H9 (cell line): ENCODE measurements around the gene CLMN. TPM values are rescaled to one million over a fixed set of nuclear protein-coding genes. Genes with fewer than 3 reads are reported as not detected.
A peak's percentile ranks its signal among the peaks of the same experiment; 100 is the strongest.

Source experiments
- DNase-seq: peaks from one replicate; pipeline ENCODE4 v3.0.0-alpha.2; 2017
- H2AFZ ChIP-seq: one replicate; pipeline ENCODE4 v1.6.1; 2013; ENCODE audit warnings: mild to moderate bottlenecking, low read length, control low read depth, moderate library complexity
- H2AK5ac ChIP-seq: 2 replicates; pipeline ENCODE4 v1.6.1; 2013; ENCODE audit warnings: low read length, control low read depth, mixed read lengths; ENCODE audit not compliant: insufficient read length
- H2BK120ac ChIP-seq: one replicate; pipeline ENCODE4 v1.6.1; 2013; ENCODE audit warnings: low read depth, mild to moderate bottlenecking, low read length, control low read depth, inconsistent platforms; ENCODE audit not compliant: poor library complexity, severe bottlenecking
- H2BK12ac ChIP-seq: 2 replicates; pipeline ENCODE4 v1.6.1; 2013; ENCODE audit warnings: low read length, control low read depth, mixed read lengths, low read depth; ENCODE audit not compliant: insufficient read length
- H2BK15ac ChIP-seq: 2 replicates; pipeline ENCODE4 v1.6.1; 2013; ENCODE audit warnings: low read depth, low read length, control low read depth
- H2BK20ac ChIP-seq: one replicate; pipeline ENCODE4 v1.6.1; 2013; ENCODE audit warnings: low read depth, mild to moderate bottlenecking, low read length, control low read depth, inconsistent platforms; ENCODE audit not compliant: poor library complexity, severe bottlenecking
- H2BK5ac ChIP-seq: 2 replicates; pipeline ENCODE4 v1.6.1; 2013; ENCODE audit warnings: low read length, control low read depth, mixed read lengths; ENCODE audit not compliant: insufficient read length
- H3K14ac ChIP-seq: 2 replicates; pipeline ENCODE4 v1.6.1; 2013; ENCODE audit warnings: low read length, control low read depth; ENCODE audit not compliant: insufficient read depth
- H3K18ac ChIP-seq: 2 replicates; pipeline ENCODE4 v1.6.1; 2013; ENCODE audit warnings: low read depth, mild to moderate bottlenecking, mixed read lengths, low read length, control low read depth; ENCODE audit not compliant: insufficient read length
- H3K23ac ChIP-seq: 2 replicates; pipeline ENCODE4 v1.6.1; 2013; ENCODE audit warnings: low read length, control low read depth, mixed read lengths, low read depth; ENCODE audit not compliant: insufficient read length
- H3K23me2 ChIP-seq: 2 replicates; pipeline ENCODE4 v1.6.1; 2013; ENCODE audit warnings: low read depth, mild to moderate bottlenecking, mixed read lengths, low read length, control low read depth; ENCODE audit not compliant: insufficient read length, poor library complexity, severe bottlenecking
- H3K27ac ChIP-seq: 2 replicates; pipeline ENCODE4 v1.5.1; 2013; ENCODE audit warnings: low read length, control low read depth, mixed read lengths, low read depth; ENCODE audit not compliant: insufficient read length
- H3K27me3 ChIP-seq: 2 replicates; pipeline ENCODE4 v1.6.1; 2013; ENCODE audit warnings: low read length, control low read depth, inconsistent platforms; ENCODE audit not compliant: insufficient read depth
- H3K4ac ChIP-seq: 2 replicates; pipeline ENCODE4 v1.6.1; 2013; ENCODE audit warnings: low read depth, mild to moderate bottlenecking, control low read depth, inconsistent platforms, low read length, moderate library complexity
- H3K4me1 ChIP-seq: 2 replicates; pipeline ENCODE4 v1.6.1; 2013; ENCODE audit warnings: low read length, control low read depth, inconsistent platforms; ENCODE audit not compliant: insufficient read depth
- H3K4me2 ChIP-seq: 2 replicates; pipeline ENCODE4 v1.6.1; 2013; ENCODE audit warnings: low read length, control low read depth, mixed read lengths; ENCODE audit not compliant: insufficient read length, insufficient read depth
- H3K56ac ChIP-seq: 2 replicates; pipeline ENCODE4 v1.6.1; 2013; ENCODE audit warnings: low read depth, mild to moderate bottlenecking, mixed read lengths, low read length, control low read depth; ENCODE audit not compliant: insufficient read length
- H3K79me1 ChIP-seq: 2 replicates; pipeline ENCODE4 v1.6.1; 2013; ENCODE audit warnings: low read depth, mild to moderate bottlenecking, moderate library complexity, low read length, control low read depth, inconsistent platforms; ENCODE audit not compliant: insufficient read depth, poor library complexity, severe bottlenecking
- H3K79me2 ChIP-seq: 2 replicates; pipeline ENCODE4 v1.6.1; 2013; ENCODE audit warnings: low read length, control low read depth, inconsistent platforms; ENCODE audit not compliant: insufficient read depth
- H3K9ac ChIP-seq: 2 replicates; pipeline ENCODE4 v1.6.1; 2013; ENCODE audit warnings: low read length, control low read depth, mixed read lengths; ENCODE audit not compliant: insufficient read length; ENCODE audit errors: extremely low read depth
- H3K9me3 ChIP-seq: one replicate; pipeline ENCODE4 v1.6.1; 2013; ENCODE audit warnings: low read depth, low read length, inconsistent platforms; ENCODE audit not compliant: control insufficient read depth
- H3T11ph ChIP-seq: one replicate; pipeline ENCODE4 v1.6.1; 2013; ENCODE audit warnings: mild to moderate bottlenecking, low read length, control low read depth, inconsistent platforms
- H4K20me1 ChIP-seq: one replicate; pipeline ENCODE4 v1.6.1; 2013; ENCODE audit not compliant: control insufficient read depth, insufficient read length, insufficient read depth
- H4K5ac ChIP-seq: 2 replicates; pipeline ENCODE4 v1.6.1; 2013; ENCODE audit warnings: low read depth, mild to moderate bottlenecking, mixed read lengths, low read length, control low read depth; ENCODE audit not compliant: insufficient read length
- H4K8ac ChIP-seq: replicated peaks from 2 replicates; pipeline ENCODE4 v1.6.1; 2013; ENCODE audit warnings: low read length, control low read depth, mixed read lengths, low read depth; ENCODE audit not compliant: insufficient read length
- H4K91ac ChIP-seq: 2 replicates; pipeline ENCODE4 v1.6.1; 2013; ENCODE audit warnings: low read depth, mild to moderate bottlenecking, moderate library complexity, mixed read lengths, low read length, control low read depth; ENCODE audit not compliant: insufficient read length
- H3K27ac Mint-ChIP-seq, 3 experiments: 2 replicates in 2 of 3; 3 replicates in 1 of 3; pipeline ENCODE4 v1.8.0; 2020 to 2021; ENCODE audit warnings: mixed read lengths in 3 of 3, mild to moderate bottlenecking in 1 of 3, moderate library complexity in 1 of 3
- H3K27me3 Mint-ChIP-seq: 2 replicates; pipeline ENCODE4 v1.8.0; 2021; ENCODE audit warnings: low read depth, mild to moderate bottlenecking, moderate library complexity, mixed read lengths
- H3K36me3 Mint-ChIP-seq, 3 experiments: 2 replicates in 2 of 3; 3 replicates in 1 of 3; pipeline ENCODE4 v1.8.0; 2020 to 2021; ENCODE audit warnings: low read depth in 3 of 3, mixed read lengths in 3 of 3; ENCODE audit not compliant: insufficient read depth in 1 of 3
- H3K4me1 Mint-ChIP-seq, 2 experiments: 2 replicates each; pipeline ENCODE4 v1.8.0; 2020; ENCODE audit warnings: mixed read lengths in 2 of 2
- H3K4me3 Mint-ChIP-seq, 2 experiments: 2 replicates in 1 of 2; 3 replicates in 1 of 2; pipeline ENCODE4 v1.8.0; 2020 to 2021; ENCODE audit warnings: mild to moderate bottlenecking in 2 of 2, mixed read lengths in 2 of 2, moderate library complexity in 1 of 2
- H3K9me3 Mint-ChIP-seq, 2 experiments: 2 replicates in 1 of 2; 3 replicates in 1 of 2; pipeline ENCODE4 v1.8.0; 2020; ENCODE audit warnings: mild to moderate bottlenecking in 2 of 2, mixed read lengths in 2 of 2, moderate library complexity in 1 of 2
- WGBS: extraction: QIAGEN DNeasy Blood & Tissue Kit; methylation state at CpG from one replicate; pipeline ENCODE4 v1.1.7; 2013; ENCODE audit warnings: missing lambda C conversion rate, low lambda C conversion rate, mixed read lengths; ENCODE audit not compliant: insufficient read length; ENCODE audit errors: extremely low coverage; 5-methylcytosine and 5-hydroxymethylcytosine counted together
- total RNA-seq: library from RNA; stranded (reverse); gene quantifications from 2 replicates; pipeline ENCODE4 v1.2.1, GENCODE V29; 2021
- TF ChIP-seq, protein P1 (sequence below): fragments of 200-600 bp; sonication (generic); conservative IDR thresholded peaks from 3 replicates; pipeline ENCODE4 v1.8.0; 2021; ENCODE audit warnings: antibody characterized with exemption, mild to moderate bottlenecking

Gene CLMN
- total RNA-seq, 1 experiment from 2014 or later, result 7.6 TPM

DNA sequence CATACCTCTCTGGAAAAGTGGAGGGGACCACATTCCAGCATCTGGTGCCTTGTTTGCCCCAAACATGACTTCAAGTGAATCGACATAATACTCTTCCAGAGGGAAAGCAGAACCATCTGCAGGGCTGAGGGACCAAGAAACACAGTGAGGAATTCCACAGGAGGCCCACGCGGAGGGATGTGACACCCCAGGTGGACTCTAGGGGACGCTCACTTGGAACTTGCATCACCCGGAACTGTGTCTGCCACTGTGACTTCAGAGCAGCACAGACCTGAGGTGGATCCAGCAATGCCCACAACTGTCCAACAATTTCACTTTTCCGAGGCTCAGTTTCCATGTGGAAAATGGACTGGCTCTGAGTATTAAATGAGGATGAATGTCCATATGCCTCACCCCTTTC is 14.3 kb upstream of the CLMN start:
- TF ChIP-seq, protein P1, sequence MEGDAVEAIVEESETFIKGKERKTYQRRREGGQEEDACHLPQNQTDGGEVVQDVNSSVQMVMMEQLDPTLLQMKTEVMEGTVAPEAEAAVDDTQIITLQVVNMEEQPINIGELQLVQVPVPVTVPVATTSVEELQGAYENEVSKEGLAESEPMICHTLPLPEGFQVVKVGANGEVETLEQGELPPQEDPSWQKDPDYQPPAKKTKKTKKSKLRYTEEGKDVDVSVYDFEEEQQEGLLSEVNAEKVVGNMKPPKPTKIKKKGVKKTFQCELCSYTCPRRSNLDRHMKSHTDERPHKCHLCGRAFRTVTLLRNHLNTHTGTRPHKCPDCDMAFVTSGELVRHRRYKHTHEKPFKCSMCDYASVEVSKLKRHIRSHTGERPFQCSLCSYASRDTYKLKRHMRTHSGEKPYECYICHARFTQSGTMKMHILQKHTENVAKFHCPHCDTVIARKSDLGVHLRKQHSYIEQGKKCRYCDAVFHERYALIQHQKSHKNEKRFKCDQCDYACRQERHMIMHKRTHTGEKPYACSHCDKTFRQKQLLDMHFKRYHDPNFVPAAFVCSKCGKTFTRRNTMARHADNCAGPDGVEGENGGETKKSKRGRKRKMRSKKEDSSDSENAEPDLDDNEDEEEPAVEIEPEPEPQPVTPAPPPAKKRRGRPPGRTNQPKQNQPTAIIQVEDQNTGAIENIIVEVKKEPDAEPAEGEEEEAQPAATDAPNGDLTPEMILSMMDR, result peak; percentile 48
- no peak overlapping the region for H3K4ac ChIP-seq
- H3K23me2 ChIP-seq, result no peaks in the 10 kb centered on the region
- no peak for DNase-seq
- no peak overlapping the region for H4K8ac ChIP-seq
- H2BK20ac ChIP-seq, result no peak overlapping the region
- H4K20me1 ChIP-seq, result no peaks in the 10 kb centered on the region
- Mint-ChIP-seq H3K4me3 (no peak overlapping the region), H3K27ac (no peak overlapping the region), H3K9me3 (no peaks in the 10 kb centered on the region), H3K36me3 (no peaks in the 10 kb centered on the region; a peak in 1 of 7 replicates), H3K4me1 (peaks cover 2 to 4% of the 10 kb centered on the region in 2 experiments; a peak in 2 of 4 replicates), H3K27me3 (peaks cover 21% of the 10 kb centered on the region)
- H2AK5ac ChIP-seq, result no peak overlapping the region
- no peak overlapping the region for H3T11ph ChIP-seq
- H3K4me1 ChIP-seq, result no peaks in the 10 kb centered on the region
- no peak overlapping the region for H3K18ac ChIP-seq
- no peak overlapping the region for H3K27ac ChIP-seq
- H3K27me3 ChIP-seq, result no peaks in the 10 kb centered on the region
- H2BK15ac ChIP-seq, result no peak overlapping the region
- H3K14ac ChIP-seq, result no peak overlapping the region
- no peak overlapping the region for H2BK120ac ChIP-seq
- H3K56ac ChIP-seq, result no peak overlapping the region
- no peak overlapping the region for H4K91ac ChIP-seq
- WGBS, result no CpG with 5 or more reads among the region's 6 CpGs
- H2BK12ac ChIP-seq, result no peak overlapping the region
- no peaks in the 10 kb centered on the region for H3K79me1 ChIP-seq
- no peak overlapping the region for H2BK5ac ChIP-seq
- H3K4me2 ChIP-seq, result no peak overlapping the region
- no peak overlapping the region for H4K5ac ChIP-seq
- no peak overlapping the region for H2AFZ ChIP-seq
- H3K9ac ChIP-seq, result no peak overlapping the region
- H3K23ac ChIP-seq, result no peak overlapping the region
- no peaks in the 10 kb centered on the region for H3K79me2 ChIP-seq
- no peaks in the 10 kb centered on the region for H3K9me3 ChIP-seq
